C4-2B (cell line): ENCODE results near the gene ENGASE.

Experiments
- CTCF ChIP-seq: fragments of 450-650 bp; conservative IDR thresholded peaks from 2 replicates; pipeline ENCODE4 v1.5.1; 2017; ENCODE audit warnings: mild to moderate bottlenecking
- ZFX ChIP-seq: fragments of 450-650 bp; IDR thresholded peaks from 2 replicates; pipeline ENCODE4 v1.6.1; 2017

GRCh38 chr17:79075446-79075750, 774 bp downstream of the ENGASE start:
- TF ChIP-seq CTCF = no peak
- no peak for TF ChIP-seq ZFX
